Panc1 (cell line): ENCODE measurements around the gene MARCKSL1. TPM values are rescaled to one million over a fixed set of nuclear protein-coding genes. Genes with fewer than 3 reads are reported as not detected.

Experiments
- ATAC-seq: fragments of 200-7000 bp; cut with Tn5 transposase; 2 replicates; pipeline ENCODE4 v1.9.1; 2020; ENCODE audit warnings: mild to moderate bottlenecking, moderate library complexity
- BruUV-seq: library from RNA; stranded (reverse); fragments of 400-500 nt; replicated peaks from 2 replicates; lab custom pipeline; 2021; lab: Mats Ljungman, UMichigan
- CTCF ChIA-PET: fragments of 300-600 bp; sonication (Branson Sonifier 250); formaldehyde crosslinking; loops from one replicate; lab custom pipeline; 2022; ENCODE audit warnings: antibody characterized with exemption; lab: Charles Lee
- POLR2A ChIA-PET: fragments of 300-600 bp; sonication (Branson Sonifier 250); formaldehyde crosslinking; loops from one replicate; lab custom pipeline; 2022; ENCODE audit warnings: antibody characterized with exemption; lab: Charles Lee
- DNase-seq: peaks from one replicate; pipeline ENCODE4 v3.0.0-alpha.2; 2010; ENCODE audit warnings: low read depth, low spot score
- H3K27ac ChIP-seq: 2 replicates; pipeline ENCODE4 v1.5.1; 2011; ENCODE audit warnings: mild to moderate bottlenecking, low read length, inconsistent platforms
- H3K27me3 ChIP-seq: fragments of 200-500 bp; sonication (Bioruptor generic); 2 replicates; pipeline ENCODE4 v1.6.0; 2014; ENCODE audit warnings: low read length, inconsistent platforms; ENCODE audit not compliant: control insufficient read depth, insufficient read depth
- H3K36me3 ChIP-seq: fragments of 200-500 bp; sonication (Bioruptor generic); 2 replicates; pipeline ENCODE4 v1.5.1; 2014; ENCODE audit warnings: inconsistent platforms, mild to moderate bottlenecking, low read length, moderate library complexity; ENCODE audit not compliant: control insufficient read depth, insufficient read depth
- H3K4me1 ChIP-seq: 2 replicates; pipeline ENCODE4 v1.5.1; 2011; ENCODE audit warnings: inconsistent platforms, mild to moderate bottlenecking, low read length, moderate library complexity; ENCODE audit not compliant: control insufficient read depth, insufficient read depth
- H3K4me3 ChIP-seq, 2 experiments: 2 replicates each; pipeline ENCODE4 v1.5.1; 2011 to 2012; ENCODE audit warnings: low read depth in 2 of 2, low read length in 2 of 2, mild to moderate bottlenecking in 2 of 2, inconsistent platforms in 1 of 2, moderate library complexity in 1 of 2
- H3K9me3 ChIP-seq: fragments of 200-500 bp; sonication (Bioruptor generic); 2 replicates; pipeline ENCODE4 v1.5.1; 2014; ENCODE audit warnings: low read depth, mild to moderate bottlenecking, inconsistent platforms, low read length, moderate library complexity; ENCODE audit not compliant: control insufficient read depth, insufficient read depth
- POLR2AphosphoS5 ChIP-seq: IDR thresholded peaks from 2 replicates; pipeline ENCODE4 v1.6.1; 2012; ENCODE audit warnings: mild to moderate bottlenecking, low read depth, low read length, moderate library complexity
- SIN3A ChIP-seq: IDR thresholded peaks from 2 replicates; pipeline ENCODE4 v1.6.1; 2012; ENCODE audit warnings: low read depth, mild to moderate bottlenecking, low read length, moderate library complexity, borderline replicate concordance; ENCODE audit not compliant: insufficient read depth
- TCF7L2 ChIP-seq: IDR thresholded peaks from 2 replicates; pipeline ENCODE4 v1.6.1; 2011; ENCODE audit warnings: mild to moderate bottlenecking, low read depth, low read length, inconsistent platforms
- in situ Hi-C: cut with HindIII; loops from 2 replicates; pipeline ENCODE4 v1.10.0; 2016; ENCODE audit warnings: low sequenced_read_pairs, low pct_unique_long_range_greater_than_20kb
- intact Hi-C: fragments of 100-400 bp; cut with micrococcal nuclease; formaldehyde crosslinking; loops from one replicate; pipeline ENCODE4 v1.10.0; 2022; ENCODE audit not compliant: unreplicated experiment
- total RNA-seq: library from RNA; stranded (reverse); gene quantifications from one replicate; pipeline ENCODE4 v1.2.1, GENCODE V29; 2021; ENCODE audit not compliant: unreplicated experiment
- TF ChIP-seq, protein P1 (sequence below): fragments of 450-650 bp; IDR thresholded peaks from 2 replicates; pipeline ENCODE4 v1.5.1; 2017; ENCODE audit warnings: mild to moderate bottlenecking
- TF ChIP-seq, protein P2 (sequence below), 2 experiments: IDR thresholded peaks; 2 replicates each; pipeline ENCODE4 v1.6.1; 2011 to 2012; ENCODE audit warnings: low read depth in 2 of 2, control low read depth in 1 of 2, low read length in 1 of 2, mild to moderate bottlenecking in 1 of 2, moderate library complexity in 1 of 2; ENCODE audit not compliant: insufficient read depth in 1 of 2

Gene MARCKSL1
- total RNA-seq, 1 experiment from 2014 or later = 176 TPM

DNA sequence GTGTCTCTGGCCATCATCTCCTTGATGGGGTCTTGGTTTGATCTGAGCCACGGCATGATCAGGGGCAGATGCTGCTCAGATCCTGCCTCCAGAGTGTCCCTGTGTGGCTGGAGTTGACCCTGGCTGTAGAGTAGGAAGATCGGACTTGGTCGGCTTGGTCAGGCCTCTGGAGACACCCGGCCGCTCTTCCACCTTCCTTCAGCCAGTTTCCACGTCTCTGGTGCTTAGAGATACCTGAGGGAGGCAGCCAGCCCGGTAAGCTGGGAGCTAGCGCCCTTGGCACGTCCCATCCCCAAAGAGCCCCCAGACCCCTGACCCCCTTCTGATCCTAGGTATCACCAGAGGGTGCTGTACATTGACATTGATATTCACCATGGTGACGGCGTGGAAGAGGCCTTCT lies 8.8 kb downstream of the MARCKSL1 start:
- ChIA-PET CTCF (no interaction called here), POLR2A (no interaction called here)
- Histone ChIP-seq H3K27ac (no peak overlapping the region), H3K4me3 (no peak overlapping the region), H3K36me3 (peaks cover 37% of the 10 kb centered on the region), H3K4me1 (no peaks in the 10 kb centered on the region), H3K9me3 (no peaks in the 10 kb centered on the region), H3K27me3 (no peaks in the 10 kb centered on the region)
- ATAC-seq = no peak
- DNase-seq = no peak
- BruUV-seq = no TSS peak
- TF ChIP-seq TCF7L2 = no peak
- no peak for TF ChIP-seq SIN3A
- TF ChIP-seq POLR2AphosphoS5 = no peak
- TF ChIP-seq, protein P1, sequence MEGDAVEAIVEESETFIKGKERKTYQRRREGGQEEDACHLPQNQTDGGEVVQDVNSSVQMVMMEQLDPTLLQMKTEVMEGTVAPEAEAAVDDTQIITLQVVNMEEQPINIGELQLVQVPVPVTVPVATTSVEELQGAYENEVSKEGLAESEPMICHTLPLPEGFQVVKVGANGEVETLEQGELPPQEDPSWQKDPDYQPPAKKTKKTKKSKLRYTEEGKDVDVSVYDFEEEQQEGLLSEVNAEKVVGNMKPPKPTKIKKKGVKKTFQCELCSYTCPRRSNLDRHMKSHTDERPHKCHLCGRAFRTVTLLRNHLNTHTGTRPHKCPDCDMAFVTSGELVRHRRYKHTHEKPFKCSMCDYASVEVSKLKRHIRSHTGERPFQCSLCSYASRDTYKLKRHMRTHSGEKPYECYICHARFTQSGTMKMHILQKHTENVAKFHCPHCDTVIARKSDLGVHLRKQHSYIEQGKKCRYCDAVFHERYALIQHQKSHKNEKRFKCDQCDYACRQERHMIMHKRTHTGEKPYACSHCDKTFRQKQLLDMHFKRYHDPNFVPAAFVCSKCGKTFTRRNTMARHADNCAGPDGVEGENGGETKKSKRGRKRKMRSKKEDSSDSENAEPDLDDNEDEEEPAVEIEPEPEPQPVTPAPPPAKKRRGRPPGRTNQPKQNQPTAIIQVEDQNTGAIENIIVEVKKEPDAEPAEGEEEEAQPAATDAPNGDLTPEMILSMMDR = no peak
- TF ChIP-seq, protein P2, sequence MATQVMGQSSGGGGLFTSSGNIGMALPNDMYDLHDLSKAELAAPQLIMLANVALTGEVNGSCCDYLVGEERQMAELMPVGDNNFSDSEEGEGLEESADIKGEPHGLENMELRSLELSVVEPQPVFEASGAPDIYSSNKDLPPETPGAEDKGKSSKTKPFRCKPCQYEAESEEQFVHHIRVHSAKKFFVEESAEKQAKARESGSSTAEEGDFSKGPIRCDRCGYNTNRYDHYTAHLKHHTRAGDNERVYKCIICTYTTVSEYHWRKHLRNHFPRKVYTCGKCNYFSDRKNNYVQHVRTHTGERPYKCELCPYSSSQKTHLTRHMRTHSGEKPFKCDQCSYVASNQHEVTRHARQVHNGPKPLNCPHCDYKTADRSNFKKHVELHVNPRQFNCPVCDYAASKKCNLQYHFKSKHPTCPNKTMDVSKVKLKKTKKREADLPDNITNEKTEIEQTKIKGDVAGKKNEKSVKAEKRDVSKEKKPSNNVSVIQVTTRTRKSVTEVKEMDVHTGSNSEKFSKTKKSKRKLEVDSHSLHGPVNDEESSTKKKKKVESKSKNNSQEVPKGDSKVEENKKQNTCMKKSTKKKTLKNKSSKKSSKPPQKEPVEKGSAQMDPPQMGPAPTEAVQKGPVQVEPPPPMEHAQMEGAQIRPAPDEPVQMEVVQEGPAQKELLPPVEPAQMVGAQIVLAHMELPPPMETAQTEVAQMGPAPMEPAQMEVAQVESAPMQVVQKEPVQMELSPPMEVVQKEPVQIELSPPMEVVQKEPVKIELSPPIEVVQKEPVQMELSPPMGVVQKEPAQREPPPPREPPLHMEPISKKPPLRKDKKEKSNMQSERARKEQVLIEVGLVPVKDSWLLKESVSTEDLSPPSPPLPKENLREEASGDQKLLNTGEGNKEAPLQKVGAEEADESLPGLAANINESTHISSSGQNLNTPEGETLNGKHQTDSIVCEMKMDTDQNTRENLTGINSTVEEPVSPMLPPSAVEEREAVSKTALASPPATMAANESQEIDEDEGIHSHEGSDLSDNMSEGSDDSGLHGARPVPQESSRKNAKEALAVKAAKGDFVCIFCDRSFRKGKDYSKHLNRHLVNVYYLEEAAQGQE (IDR thresholded peaks at IDR 0.05; ENCODE audit: insufficient read depth in 1 of 2, low read depth in 2 of 2, low read length in 1 of 2) = no peak
- intact Hi-C loops (no loop called here), in situ Hi-C loops (no loop called here)

GRCh38 chr1:32321712-32322291 lies 14.2 kb downstream of the MARCKSL1 start:
- in situ Hi-C loops (no loop called here), intact Hi-C loops (no loop called here)
- Histone ChIP-seq H3K27ac (no peak overlapping the region), H3K36me3 (peaks cover 26% of the 10 kb centered on the region), H3K27me3 (no peaks in the 10 kb centered on the region), H3K4me1 (no peaks in the 10 kb centered on the region), H3K4me3 (no peak overlapping the region), H3K9me3 (no peaks in the 10 kb centered on the region)
- ATAC-seq (peak; percentile 72), DNase-seq (peak; percentile 25)
- CTCF ChIA-PET = interaction anchor here (0.6 kb wide), 1 partner anchor 800 kb away, joined by 4 read pairs; no protein-coding TSS in a partner anchor
- POLR2A ChIA-PET = interaction anchor here (0.6 kb wide), 2 partner anchors 82 to 329 kb away, joined by 3 to 4 read pairs; partner anchors contain the start of gene RBBP4
- TF ChIP-seq POLR2AphosphoS5 = no peak
- TF ChIP-seq TCF7L2 = no peak
- TF ChIP-seq SIN3A = no peak
- TF ChIP-seq, protein P2 (IDR thresholded peaks at IDR 0.05; ENCODE audit: insufficient read depth in 1 of 2, low read depth in 2 of 2, low read length in 1 of 2) = no peak
- TF ChIP-seq, protein P1 = no peak
- BruUV-seq = no TSS peak
